A549 (cell line): ENCODE results near the gene LYZL4. TPM values are rescaled to one million over a fixed set of nuclear protein-coding genes. Genes with fewer than 3 reads are reported as not detected.

Experiments
- ATAC-seq, 2 experiments: fragments of 200-7000 bp in 1 of 2; fragments of >200 bp in 1 of 2; cut with Nextera tagmentation in 1 of 2; cut with Tn5 transposase in 1 of 2; 3 replicates each; pipeline versions ENCODE4 v1.8.0 to v1.9.1; 2018 to 2020; ENCODE audit warnings: mild to moderate bottlenecking in 1 of 2, moderate library complexity in 1 of 2
- CTCF ChIA-PET: fragments of 300-600 bp; sonication (Branson Sonifier 250); formaldehyde crosslinking; extraction: SDS; loops from one replicate; lab custom pipeline; 2021; ENCODE audit warnings: antibody characterized with exemption, inconsistent platforms; lab: Yijun Ruan, JAX
- POLR2A ChIA-PET: fragments of 350-600 bp; formaldehyde crosslinking; extraction: SDS; loops from one replicate; lab custom pipeline; 2021; ENCODE audit warnings: antibody characterized with exemption, inconsistent platforms; lab: Yijun Ruan, JAX
- DNase-seq, 2 experiments: peaks; one replicate each; pipeline versions ENCODE4 v3.0.0 to v3.0.0-alpha.2; 2011 to 2016; ENCODE audit warnings: low read depth in 1 of 2, low spot score in 1 of 2
- FAIRE-seq: peaks from 2 replicates; lab custom pipeline; 2011; peaks lifted over from hg19 to GRCh38; lab: Jason Lieb, UNC
- H3K27ac ChIP-seq, 2 experiments: fragments of >200 bp; sonication (Bioruptor Twin); formaldehyde crosslinking; 3 replicates each; pipeline ENCODE4 v1.5.1; 2016 to 2017
- H3K4me1 ChIP-seq: fragments of >200 bp; sonication (Bioruptor Twin); formaldehyde crosslinking; 3 replicates; pipeline ENCODE4 v1.6.1; 2016
- H3K4me2 ChIP-seq: fragments of >200 bp; sonication (Bioruptor Twin); formaldehyde crosslinking; 3 replicates; pipeline ENCODE4 v1.6.1; 2016
- H3K4me3 ChIP-seq: fragments of >200 bp; sonication (Bioruptor Twin); formaldehyde crosslinking; 3 replicates; pipeline ENCODE4 v1.5.1; 2016
- H3K9me3 ChIP-seq: fragments of >200 bp; sonication (Bioruptor Twin); formaldehyde crosslinking; 3 replicates; pipeline ENCODE4 v1.6.1; 2016
- EHF ChIP-seq: fragments of 250-450 bp; sonication (Bioruptor Pico); IDR thresholded peaks from 2 replicates; pipeline ENCODE4 v1.5.0; 2020; ENCODE audit warnings: mild to moderate bottlenecking
- EHMT2 ChIP-seq: fragments of 200-600 bp; sonication (generic); IDR thresholded peaks from 2 replicates; pipeline ENCODE4 v1.6.1; 2016; ENCODE audit warnings: antibody characterized with exemption, low read depth, mild to moderate bottlenecking, moderate library complexity
- EP300 ChIP-seq, 2 experiments: fragments of >200 bp; sonication (Bioruptor Twin); formaldehyde crosslinking; IDR thresholded peaks; 2 replicates in 1 of 2; 3 replicates in 1 of 2; pipeline ENCODE4 v1.6.1; 2016 to 2017
- FOSL2 ChIP-seq, 2 experiments: fragments of 450-650 bp in 1 of 2; fragments of >200 bp in 1 of 2; sonication (Bioruptor Twin) in 1 of 2; formaldehyde crosslinking; IDR thresholded peaks; 2 replicates each; pipeline versions ENCODE4 v1.5.0 to v1.6.1; 2016 to 2020; ENCODE audit warnings: mild to moderate bottlenecking in 1 of 2, moderate library complexity in 1 of 2
- FOXS1 ChIP-seq: fragments of 250-450 bp; sonication (Bioruptor Pico); IDR thresholded peaks from 2 replicates; pipeline ENCODE4 v1.5.0; 2020; ENCODE audit warnings: mild to moderate bottlenecking, moderate library complexity
- GATA3 ChIP-seq: IDR thresholded peaks from 2 replicates; pipeline ENCODE4 v1.6.1; 2012; ENCODE audit warnings: borderline replicate concordance
- HOXB5 ChIP-seq: fragments of 250-450 bp; sonication (Bioruptor Pico); IDR thresholded peaks from 2 replicates; pipeline ENCODE4 v1.5.0; 2020; ENCODE audit warnings: mild to moderate bottlenecking, moderate library complexity
- KDM1A ChIP-seq: fragments of 200-600 bp; sonication (generic); IDR thresholded peaks from 2 replicates; pipeline ENCODE4 v1.6.1; 2016; ENCODE audit warnings: low read depth, mild to moderate bottlenecking
- KDM5A ChIP-seq: fragments of 200-600 bp; sonication (generic); IDR thresholded peaks from 2 replicates; pipeline ENCODE4 v1.6.1; 2016; ENCODE audit warnings: antibody characterized with exemption, mild to moderate bottlenecking
- MAFK ChIP-seq: fragments of 450-650 bp; IDR thresholded peaks from 2 replicates; pipeline ENCODE4 v1.6.1; 2014; ENCODE audit not compliant: partially characterized antibody
- NFE2L2 ChIP-seq: fragments of 150-350 bp; conservative IDR thresholded peaks from 2 replicates; pipeline ENCODE4 v1.6.1; 2014; ENCODE audit warnings: low read length
- PHF8 ChIP-seq: fragments of 200-600 bp; sonication (generic); IDR thresholded peaks from 2 replicates; pipeline ENCODE4 v1.6.1; 2016; ENCODE audit warnings: low read depth, mild to moderate bottlenecking, antibody characterized with exemption, moderate library complexity, borderline replicate concordance
- POLR2A ChIP-seq: IDR thresholded peaks from 2 replicates; pipeline ENCODE4 v1.6.1; 2012; ENCODE audit warnings: mild to moderate bottlenecking, low read length
- POLR2AphosphoS2 ChIP-seq: conservative IDR thresholded peaks from 2 replicates; pipeline ENCODE4 v1.6.1; 2012; ENCODE audit warnings: low read length, improper control_type of control experiment, inconsistent platforms
- RAD21 ChIP-seq, 2 experiments: fragments of >200 bp in 1 of 2; sonication (Bioruptor Twin) in 1 of 2; formaldehyde crosslinking in 1 of 2; IDR thresholded peaks in 1 of 2; conservative IDR thresholded peaks in 1 of 2; 2 replicates in 1 of 2; 3 replicates in 1 of 2; pipeline ENCODE4 v1.6.1; 2012 to 2018; ENCODE audit warnings: inconsistent platforms in 1 of 2
- RNF2 ChIP-seq: fragments of 200-600 bp; sonication (generic); IDR thresholded peaks from 2 replicates; pipeline ENCODE4 v1.6.1; 2016; ENCODE audit warnings: low read depth, mild to moderate bottlenecking, antibody characterized with exemption, moderate library complexity, borderline replicate concordance
- SMC3 ChIP-seq: fragments of >200 bp; sonication (Bioruptor Twin); formaldehyde crosslinking; IDR thresholded peaks from 3 replicates; pipeline ENCODE4 v1.6.1; 2018; ENCODE audit warnings: inconsistent platforms
- TP53 ChIP-seq: fragments of 250-450 bp; sonication (Bioruptor Pico); IDR thresholded peaks from 2 replicates; pipeline ENCODE4 v1.5.0; 2021; ENCODE audit warnings: mild to moderate bottlenecking, moderate library complexity
- ZC3H11A ChIP-seq: fragments of 450-650 bp; IDR thresholded peaks from 2 replicates; pipeline ENCODE4 v1.6.1; 2014; ENCODE audit warnings: antibody characterized with exemption, mild to moderate bottlenecking
- ZFP36 ChIP-seq: fragments of 450-650 bp; IDR thresholded peaks from 2 replicates; pipeline ENCODE4 v1.6.1; 2014; ENCODE audit warnings: borderline replicate concordance; ENCODE audit not compliant: partially characterized antibody
- WGBS: methylation state at CpG from one replicate; pipeline ENCODE4 v1.1.6; 2017; ENCODE audit errors: missing lambda C conversion rate; 5-methylcytosine and 5-hydroxymethylcytosine counted together
- polyA plus RNA-seq, 4 experiments: library from polyadenylated mRNA; depleted of rRNA in 3 of 4; stranded (reverse); fragments of >200 nt; fragmentation: RNase III in 1 of 4; extraction: RNeasy Plus Mini Kit Qiagen cat#74134 plus additional on column Dnase treatment in 1 of 4; gene quantifications; 2 replicates in 3 of 4; 3 replicates in 1 of 4; pipeline ENCODE4 v1.2.3, GENCODE V29; 2011 to 2017
- TF ChIP-seq, protein P1 (sequence below): fragments of 150-350 bp; IDR thresholded peaks from 2 replicates; pipeline ENCODE4 v1.6.1; 2014; ENCODE audit warnings: low read depth, mild to moderate bottlenecking, low read length
- TF ChIP-seq, protein P2 (sequence below): fragments of >200 bp; sonication (Bioruptor Twin); formaldehyde crosslinking; IDR thresholded peaks from 3 replicates; pipeline ENCODE4 v1.5.1; 2016
- TF ChIP-seq, protein P3 (sequence below): IDR thresholded peaks from 2 replicates; pipeline ENCODE4 v1.6.1; 2012; ENCODE audit warnings: low read depth, borderline replicate concordance
- TF ChIP-seq, protein P4 (sequence below): fragments of 450-650 bp; IDR thresholded peaks from 2 replicates; pipeline ENCODE4 v1.6.1; 2014; ENCODE audit warnings: antibody characterized with exemption

The LYZL4 gene
- polyA plus RNA-seq, 2 of the 4 experiments (the other 2 are of a cell fraction): not detected

DNA sequence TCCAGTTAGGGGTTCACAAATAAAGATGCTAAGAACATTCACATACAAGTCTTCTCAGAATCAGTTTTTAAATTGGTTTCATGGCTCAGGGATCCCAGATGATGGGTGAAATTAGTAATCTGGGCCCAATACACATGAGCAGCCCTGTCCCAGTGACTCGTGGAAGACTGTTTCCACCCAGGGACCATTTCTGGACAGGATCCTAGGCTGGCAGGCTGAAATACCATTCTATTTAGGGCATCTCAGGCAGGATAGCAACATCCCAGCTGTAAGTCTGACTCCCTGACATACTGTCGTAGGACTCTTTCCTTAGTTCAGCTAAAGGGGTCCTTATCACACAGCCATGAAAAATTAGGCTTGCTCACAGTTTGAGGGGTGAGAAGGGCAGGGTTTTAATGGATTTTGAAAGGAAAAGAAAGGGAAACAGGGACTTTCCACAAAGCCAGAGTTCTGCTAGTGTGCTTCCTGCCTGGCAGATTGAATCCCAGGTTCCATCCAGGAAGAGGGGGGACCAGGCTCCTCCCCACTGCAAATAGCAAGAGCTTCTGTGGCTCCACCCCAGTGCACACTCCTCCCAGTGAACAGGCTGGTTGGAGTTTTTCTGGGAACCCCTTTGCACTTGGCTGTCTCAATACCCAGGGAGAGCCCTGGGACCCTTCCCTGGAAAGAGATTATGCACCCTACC lies 41.3 kb upstream of the LYZL4 start:
- DNase-seq (no peak), FAIRE-seq (no peak), ATAC-seq (no peak)
- WGBS: 51% methylated on average over 2 of the region's 2 CpGs
- Histone ChIP-seq H3K4me1 (no peaks in the 10 kb centered on the region), H3K9me3 (no peaks in the 10 kb centered on the region), H3K27ac (no peak overlapping the region), H3K4me3 (no peak overlapping the region), H3K4me2 (no peak overlapping the region)
- ChIA-PET CTCF (no interaction called here), POLR2A (no interaction called here)
- TF ChIP-seq MAFK (no peak), POLR2AphosphoS2 (no peak), EP300 (IDR thresholded peaks at IDR 0.05) (no peak), SMC3 (no peak), GATA3 (no peak)
- TF ChIP-seq, protein P1, sequence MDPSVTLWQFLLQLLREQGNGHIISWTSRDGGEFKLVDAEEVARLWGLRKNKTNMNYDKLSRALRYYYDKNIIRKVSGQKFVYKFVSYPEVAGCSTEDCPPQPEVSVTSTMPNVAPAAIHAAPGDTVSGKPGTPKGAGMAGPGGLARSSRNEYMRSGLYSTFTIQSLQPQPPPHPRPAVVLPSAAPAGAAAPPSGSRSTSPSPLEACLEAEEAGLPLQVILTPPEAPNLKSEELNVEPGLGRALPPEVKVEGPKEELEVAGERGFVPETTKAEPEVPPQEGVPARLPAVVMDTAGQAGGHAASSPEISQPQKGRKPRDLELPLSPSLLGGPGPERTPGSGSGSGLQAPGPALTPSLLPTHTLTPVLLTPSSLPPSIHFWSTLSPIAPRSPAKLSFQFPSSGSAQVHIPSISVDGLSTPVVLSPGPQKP: no peak

DNA sequence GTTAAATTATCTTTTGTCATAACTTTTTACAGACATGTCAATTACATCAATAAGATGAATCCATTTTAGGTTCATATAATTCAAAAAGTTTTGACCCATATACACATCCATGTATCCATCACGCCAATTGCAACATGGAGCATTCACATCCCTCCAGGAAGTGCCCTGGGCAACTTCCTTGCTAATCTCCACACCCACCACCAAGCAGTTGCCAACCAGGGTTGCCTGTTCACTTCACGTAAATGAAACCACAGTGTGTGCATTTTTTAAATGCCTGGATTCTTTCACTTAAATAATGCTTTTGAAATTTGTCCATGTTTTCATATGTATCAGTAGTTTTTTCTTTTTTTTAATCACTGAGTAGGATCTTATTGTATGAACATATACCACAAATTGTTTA lies 40.7 kb upstream of the LYZL4 start:
- H3K4me3 ChIP-seq: no peak overlapping the region
- no peak overlapping the region for H3K27ac ChIP-seq
- ChIA-PET POLR2A (no interaction called here), CTCF (interaction anchor here (1.4 kb wide), 1 partner anchor 204 kb away, joined by 3 read pairs; no protein-coding TSS in a partner anchor)
- FAIRE-seq (no peak), DNase-seq (no peak), ATAC-seq (no peak)
- H3K9me3 ChIP-seq: no peaks in the 10 kb centered on the region
- H3K4me2 ChIP-seq: no peak overlapping the region
- no peaks in the 10 kb centered on the region for H3K4me1 ChIP-seq
- 78% methylated on average over 2 of the region's 2 CpGs for WGBS
- TF ChIP-seq RNF2 (no peak), EHF (no peak), KDM5A (no peak), POLR2A (no peak), GATA3 (no peak), ZFP36 (no peak), PHF8 (no peak), HOXB5 (CRISPR knock-in tag) (no peak), RAD21 (conservative IDR thresholded peaks at IDR 0.05 in 1 of 2, IDR thresholded peaks at IDR 0.05 in 1 of 2) (no peak), TP53 (CRISPR knock-in tag) (no peak), ZC3H11A (no peak), FOSL2 (IDR thresholded peaks at IDR 0.05) (no peak), FOSL2 (CRISPR knock-in tag; IDR thresholded peaks at IDR 0.05) (no peak), KDM1A (no peak), POLR2AphosphoS2 (no peak), EHMT2 (no peak), FOXS1 (CRISPR knock-in tag) (no peak), NFE2L2 (no peak)
- TF ChIP-seq, protein P2, sequence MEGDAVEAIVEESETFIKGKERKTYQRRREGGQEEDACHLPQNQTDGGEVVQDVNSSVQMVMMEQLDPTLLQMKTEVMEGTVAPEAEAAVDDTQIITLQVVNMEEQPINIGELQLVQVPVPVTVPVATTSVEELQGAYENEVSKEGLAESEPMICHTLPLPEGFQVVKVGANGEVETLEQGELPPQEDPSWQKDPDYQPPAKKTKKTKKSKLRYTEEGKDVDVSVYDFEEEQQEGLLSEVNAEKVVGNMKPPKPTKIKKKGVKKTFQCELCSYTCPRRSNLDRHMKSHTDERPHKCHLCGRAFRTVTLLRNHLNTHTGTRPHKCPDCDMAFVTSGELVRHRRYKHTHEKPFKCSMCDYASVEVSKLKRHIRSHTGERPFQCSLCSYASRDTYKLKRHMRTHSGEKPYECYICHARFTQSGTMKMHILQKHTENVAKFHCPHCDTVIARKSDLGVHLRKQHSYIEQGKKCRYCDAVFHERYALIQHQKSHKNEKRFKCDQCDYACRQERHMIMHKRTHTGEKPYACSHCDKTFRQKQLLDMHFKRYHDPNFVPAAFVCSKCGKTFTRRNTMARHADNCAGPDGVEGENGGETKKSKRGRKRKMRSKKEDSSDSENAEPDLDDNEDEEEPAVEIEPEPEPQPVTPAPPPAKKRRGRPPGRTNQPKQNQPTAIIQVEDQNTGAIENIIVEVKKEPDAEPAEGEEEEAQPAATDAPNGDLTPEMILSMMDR: no peak
- TF ChIP-seq, protein P3, sequence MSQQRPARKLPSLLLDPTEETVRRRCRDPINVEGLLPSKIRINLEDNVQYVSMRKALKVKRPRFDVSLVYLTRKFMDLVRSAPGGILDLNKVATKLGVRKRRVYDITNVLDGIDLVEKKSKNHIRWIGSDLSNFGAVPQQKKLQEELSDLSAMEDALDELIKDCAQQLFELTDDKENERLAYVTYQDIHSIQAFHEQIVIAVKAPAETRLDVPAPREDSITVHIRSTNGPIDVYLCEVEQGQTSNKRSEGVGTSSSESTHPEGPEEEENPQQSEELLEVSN: no peak
- TF ChIP-seq, protein P4, sequence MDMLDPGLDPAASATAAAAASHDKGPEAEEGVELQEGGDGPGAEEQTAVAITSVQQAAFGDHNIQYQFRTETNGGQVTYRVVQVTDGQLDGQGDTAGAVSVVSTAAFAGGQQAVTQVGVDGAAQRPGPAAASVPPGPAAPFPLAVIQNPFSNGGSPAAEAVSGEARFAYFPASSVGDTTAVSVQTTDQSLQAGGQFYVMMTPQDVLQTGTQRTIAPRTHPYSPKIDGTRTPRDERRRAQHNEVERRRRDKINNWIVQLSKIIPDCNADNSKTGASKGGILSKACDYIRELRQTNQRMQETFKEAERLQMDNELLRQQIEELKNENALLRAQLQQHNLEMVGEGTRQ: no peak
- TF ChIP-seq, all 56 proteins: peak for 0
